Measurements from ENCODE around the gene FHOD3.

Gene FHOD3

GRCh38 chr18:36323421-36323820 is 25.9 kb downstream of the FHOD3 start:
- DNase-seq, result no peak

- DNase-seq, result no peak
Measured at GRCh38 chr18:36325846-36326245, 28.3 kb downstream of the FHOD3 start.

GRCh38 chr18:36326771-36327170 is 29.3 kb downstream of the FHOD3 start:
- DNase-seq, result no peak

GRCh38 chr18:36327352-36328316 is 30.1 kb downstream of the FHOD3 start:
- no peak for DNase-seq

DNA sequence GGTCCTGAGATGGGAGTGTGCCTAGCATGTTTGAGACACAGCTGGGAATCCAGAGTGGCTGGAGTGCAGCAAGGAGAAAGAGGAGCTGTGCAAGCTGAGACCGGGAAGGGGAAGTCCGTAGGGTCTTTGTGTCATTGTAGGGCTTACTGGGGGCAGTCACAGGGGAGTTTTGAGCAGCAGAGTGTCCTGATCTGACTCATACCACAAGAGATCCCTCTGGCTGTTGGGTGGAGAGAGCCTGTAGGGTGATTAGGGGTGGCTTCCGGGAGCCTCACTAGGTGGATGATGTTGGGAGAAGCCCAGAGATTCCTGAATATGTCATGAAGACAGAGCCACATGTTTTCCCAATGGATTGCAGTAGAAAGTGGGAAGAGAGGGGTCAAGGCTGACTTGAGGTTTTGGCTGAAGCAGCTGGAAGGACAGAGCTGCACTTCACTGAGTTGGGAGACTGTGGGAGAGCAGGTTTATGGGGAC is 30.9 kb downstream of the FHOD3 start:
- no peak for DNase-seq

DNA sequence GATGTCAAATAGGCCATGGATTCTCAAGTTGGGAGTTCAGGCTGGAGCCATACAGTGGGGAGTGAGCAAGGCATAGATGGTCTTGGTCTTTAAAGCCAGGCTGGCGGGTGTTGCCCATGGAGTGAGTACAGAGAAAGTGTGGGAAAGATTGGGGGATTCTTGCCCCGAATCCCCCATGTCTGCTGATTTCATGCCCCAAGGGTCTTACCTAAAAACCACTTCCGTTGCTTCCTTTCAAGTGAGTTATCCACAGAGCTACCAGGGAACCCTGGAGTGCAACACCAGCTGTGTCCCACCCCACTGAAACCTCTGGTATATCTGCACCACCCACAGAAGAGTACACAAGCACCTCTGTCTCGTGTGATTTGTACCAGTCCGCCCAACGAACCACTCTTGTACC is 31.4 kb downstream of the FHOD3 start:
- DNase-seq, result no peak

GRCh38 chr18:36329684-36330434 is 32.3 kb downstream of the FHOD3 start:
- DNase-seq, result no peak

- DNase-seq, result no peak
Measured at GRCh38 chr18:36330435-36331052, 33.0 kb downstream of the FHOD3 start.

GRCh38 chr18:36331521-36331971 is 34.0 kb downstream of the FHOD3 start:
- DNase-seq, result no peak

DNA sequence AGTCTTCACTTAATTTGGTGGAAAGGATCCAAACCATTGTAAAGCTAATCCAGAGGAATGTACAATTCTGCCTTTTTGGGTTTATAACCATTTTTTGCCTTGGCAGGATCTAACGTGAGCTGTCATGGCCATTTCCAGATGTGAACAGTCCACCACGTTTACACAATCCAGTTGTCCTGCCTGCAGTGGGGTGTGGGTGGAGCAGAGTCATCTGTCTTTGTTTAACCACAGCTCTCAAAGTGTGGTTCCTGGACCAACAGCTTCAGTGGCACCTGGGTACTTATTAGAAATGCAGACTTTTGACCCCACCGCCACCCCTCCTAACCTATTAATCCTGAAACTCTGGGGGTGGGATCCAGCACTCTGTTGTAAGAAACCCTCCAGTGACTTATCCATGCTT is 35.9 kb downstream of the FHOD3 start:
- DNase-seq, result no peak

- DNase-seq, result no peak
Measured at GRCh38 chr18:36334798-36335197, 37.3 kb downstream of the FHOD3 start.

DNA sequence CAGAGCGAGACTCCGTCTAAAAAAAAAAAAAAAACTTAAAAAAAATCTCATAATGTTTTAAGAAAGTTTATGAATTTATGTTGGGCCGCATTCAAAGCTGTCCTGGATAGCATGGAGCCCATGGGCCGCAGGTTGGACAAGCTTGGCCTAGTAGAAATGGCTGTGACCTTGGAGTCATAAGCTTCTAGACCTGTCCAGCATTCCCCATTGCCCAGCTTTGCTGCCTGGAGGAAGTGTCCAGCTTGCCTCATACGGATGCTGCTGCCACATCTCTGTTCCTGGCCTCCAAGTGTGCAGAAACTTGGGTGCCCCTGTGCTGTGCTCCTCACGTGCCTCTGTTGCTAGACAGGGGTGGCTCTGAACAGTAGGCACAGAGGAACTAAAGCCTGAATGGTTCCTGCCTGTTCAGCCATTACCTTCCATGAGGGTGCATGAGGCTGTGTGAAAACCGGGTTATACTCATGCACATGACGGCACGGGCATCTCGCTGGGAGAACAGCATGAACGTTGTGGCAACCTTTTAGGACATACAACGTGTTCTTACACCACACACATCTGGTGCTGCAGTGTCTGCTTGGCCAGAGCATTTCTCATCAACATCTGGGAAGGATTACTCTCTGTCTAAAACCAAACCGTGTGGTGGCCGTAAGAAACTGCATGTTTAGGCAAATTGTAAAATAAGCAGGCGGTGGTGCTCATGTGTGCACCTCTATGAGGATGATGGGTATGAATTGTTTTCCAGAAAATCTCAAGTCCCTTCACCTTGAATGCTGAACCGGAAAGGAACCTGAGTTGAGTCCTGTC is 38.2 kb downstream of the FHOD3 start:
- no peak for DNase-seq

DNA sequence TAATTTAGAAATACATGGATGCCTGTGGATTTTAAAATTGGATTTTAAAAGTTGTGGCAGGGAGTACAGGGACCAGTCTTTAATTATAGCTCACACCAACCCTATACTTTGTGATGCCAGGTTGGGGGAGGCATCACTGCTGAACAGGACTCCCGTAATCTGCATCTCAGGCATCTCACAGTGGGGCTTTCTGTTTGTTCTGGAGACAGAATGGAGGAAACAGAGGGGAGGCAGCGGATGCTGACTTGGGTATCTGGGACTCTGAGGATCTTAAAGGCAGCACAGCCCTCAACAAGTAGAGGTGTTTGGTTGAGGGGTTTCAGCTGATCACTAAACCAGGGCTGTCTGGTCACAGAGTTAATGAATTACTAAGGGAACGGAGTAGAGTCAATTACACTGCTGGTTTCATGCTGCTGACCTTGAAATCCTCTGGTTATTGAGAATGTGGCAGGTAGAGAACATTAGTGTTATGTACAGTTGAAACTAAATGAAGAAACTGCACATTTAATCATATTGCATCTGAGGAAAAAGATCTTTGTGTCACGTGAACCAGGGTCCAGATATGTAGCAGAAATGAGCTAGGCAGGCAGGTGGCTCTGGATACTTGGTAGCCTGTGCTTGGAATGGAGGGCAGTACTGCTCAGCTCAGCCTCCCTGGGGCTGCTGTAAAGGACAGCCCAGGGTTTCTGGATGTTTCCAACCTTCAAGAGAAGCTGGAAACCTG is 40.3 kb downstream of the FHOD3 start:
- peak in 1 of 3 experiments; percentile 14 for DNase-seq

GRCh38 chr18:36338403-36338933 is 41.0 kb downstream of the FHOD3 start:
- DNase-seq, result no peak

GRCh38 chr18:36340246-36340645 is 42.7 kb downstream of the FHOD3 start:
- peak in 1 of 3 experiments; percentile 35 for DNase-seq

DNA sequence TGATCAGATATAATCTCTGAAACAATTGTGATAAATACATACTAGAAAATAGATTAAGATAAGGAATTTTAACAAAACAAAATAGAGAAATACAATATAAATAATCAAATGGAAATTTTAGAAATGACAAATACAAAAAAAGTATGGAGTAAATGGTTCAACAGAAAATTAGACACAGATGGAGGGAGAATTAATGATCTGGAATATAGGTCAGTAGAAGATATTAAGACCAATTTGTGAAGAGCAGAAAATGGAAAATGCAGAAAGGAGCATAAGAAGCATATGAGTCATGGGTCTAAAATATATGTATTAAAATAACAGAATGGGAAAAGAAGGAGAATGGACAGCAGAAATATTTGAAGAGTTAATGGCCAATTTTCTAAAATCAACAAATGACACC is 44.4 kb downstream of the FHOD3 start:
- DNase-seq, result no peak

- DNase-seq, result no peak
Measured at GRCh38 chr18:36348331-36348730, 50.8 kb downstream of the FHOD3 start.

DNA sequence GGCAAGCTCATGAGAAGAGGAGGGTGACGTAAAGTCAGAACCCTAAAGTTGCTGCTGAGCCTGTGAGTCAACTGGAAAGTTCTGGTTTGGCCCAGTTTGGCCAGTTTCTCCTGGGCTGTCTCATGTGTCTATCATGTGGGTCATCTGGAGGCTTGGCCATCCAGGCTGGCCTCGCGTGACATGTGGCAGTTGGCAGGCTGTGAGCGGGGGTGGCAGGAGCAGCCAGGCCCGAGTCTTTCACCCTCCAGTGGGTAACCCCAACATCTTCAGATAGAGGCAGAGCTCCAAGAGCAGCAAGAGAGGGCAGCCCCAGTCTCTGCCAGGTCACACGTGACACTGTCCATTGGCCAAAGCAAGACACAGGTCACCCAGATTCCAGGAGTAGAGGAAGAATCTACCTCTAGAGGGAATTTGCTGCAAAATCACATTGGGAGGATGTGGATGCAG is 51.5 kb downstream of the FHOD3 start:
- DNase-seq, result no peak

- DNase-seq, result no peak
Measured at GRCh38 chr18:36349552-36349951, 52.0 kb downstream of the FHOD3 start.

DNA sequence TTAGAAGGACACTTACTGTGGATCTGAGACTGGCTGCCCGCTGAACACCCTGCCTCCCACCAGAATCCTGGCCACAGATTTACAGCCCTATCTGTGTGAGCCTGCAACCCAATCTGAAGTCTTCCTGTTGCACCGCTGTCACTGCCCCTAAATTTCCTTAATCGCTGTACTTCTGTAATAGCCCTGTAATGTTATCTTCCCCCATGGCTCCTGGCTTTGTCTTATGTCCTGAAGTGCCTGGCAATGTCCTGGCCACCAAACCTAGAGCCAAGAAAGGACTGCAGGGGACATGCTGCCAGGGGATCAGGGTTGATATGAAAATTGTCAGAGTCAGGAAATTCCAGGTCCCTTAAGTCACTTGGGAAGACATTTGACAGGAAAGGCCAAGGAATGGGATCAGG is 52.7 kb downstream of the FHOD3 start:
- DNase-seq, result no peak

DNA sequence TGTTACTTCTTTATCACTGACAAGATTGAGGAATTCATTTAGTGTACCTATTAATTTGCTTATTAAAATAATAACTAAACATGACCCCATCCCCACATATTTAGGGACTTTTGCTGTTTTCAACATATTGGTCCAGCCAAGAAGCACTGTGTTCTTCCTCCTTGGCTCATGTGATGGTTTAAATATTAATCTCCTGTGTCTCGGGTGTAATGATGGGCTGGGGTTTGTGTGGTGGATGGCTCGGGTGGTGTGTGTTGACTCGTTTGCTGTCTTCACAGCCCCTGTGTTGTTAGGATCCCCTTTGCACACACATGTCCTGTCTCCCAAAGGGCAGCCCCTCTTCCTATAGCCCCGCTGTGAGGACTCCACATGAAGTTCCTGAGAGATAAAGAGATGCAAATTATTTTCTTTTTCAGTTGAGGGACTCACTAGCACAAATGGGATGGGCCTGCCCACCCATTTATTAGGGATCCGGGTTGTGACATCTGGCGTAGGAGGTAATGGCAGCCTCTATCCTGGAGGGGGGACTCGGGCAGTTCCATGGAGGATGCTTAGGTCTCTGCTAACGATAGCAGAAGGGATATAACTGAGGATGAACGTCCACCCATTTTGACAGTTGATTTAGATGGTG is 53.4 kb downstream of the FHOD3 start:
- DNase-seq, result no peak
